Transverse colon (tissue), 4 donors: ENCODE data around the gene ZDHHC18. TPM values are rescaled to one million over a fixed set of nuclear protein-coding genes. Genes with fewer than 3 reads are reported as not detected.

ENCODE experiments used
- DNase-seq: peaks from one replicate; pipeline ENCODE4 v3.0.0-alpha.2; 2019
- H3K27ac ChIP-seq, 4 donors: fragments of 200-600 bp; sonication (generic); 2 replicates each; pipeline ENCODE4 v1.5.1; 2016 to 2018; ENCODE audit warnings: inconsistent platforms in 4 of 4
- H3K27me3 ChIP-seq: fragments of 200-600 bp; sonication (generic); 2 replicates; pipeline ENCODE4 v1.5.1; 2017; ENCODE audit warnings: inconsistent platforms
- H3K36me3 ChIP-seq, 4 donors: fragments of 200-600 bp; sonication (generic); 2 replicates each; pipeline ENCODE4 v1.5.1; 2017 to 2019; ENCODE audit warnings: inconsistent platforms in 4 of 4
- H3K4me1 ChIP-seq, 4 donors: fragments of 200-600 bp; sonication (generic); 2 replicates each; pipeline ENCODE4 v1.5.1; 2017 to 2020; ENCODE audit warnings: inconsistent platforms in 4 of 4
- H3K4me3 ChIP-seq, 4 donors: fragments of 200-600 bp; sonication (generic); 1 replicate in 1 of 4; 2 replicates in 3 of 4; pipeline versions ENCODE4 v1.5.1 to v1.6.1; 2017 to 2019; ENCODE audit warnings: inconsistent platforms in 4 of 4
- H3K9me3 ChIP-seq, 2 donors: fragments of 200-600 bp; sonication (generic); 2 replicates each; pipeline ENCODE4 v1.5.1; 2017 to 2019; ENCODE audit warnings: inconsistent platforms in 2 of 2
- CTCF ChIP-seq, 5 experiments: fragments of 200-600 bp in 3 of 5; fragments of 450-650 bp in 2 of 5; sonication (generic) in 3 of 5; IDR thresholded peaks; 1 replicate in 2 of 5; 2 replicates in 3 of 5; pipeline ENCODE4 v1.5.1; 2016 to 2017; ENCODE audit warnings: antibody characterized with exemption in 5 of 5, inconsistent platforms in 3 of 5, mild to moderate bottlenecking in 2 of 5, moderate library complexity in 1 of 5
- EP300 ChIP-seq: sonication (generic); formaldehyde crosslinking; IDR thresholded peaks from one replicate; pipeline ENCODE4 v1.6.1; 2017; ENCODE audit warnings: antibody characterized with exemption, low read depth
- POLR2A ChIP-seq: fragments of 450-650 bp; IDR thresholded peaks from one replicate; pipeline ENCODE4 v1.6.1; 2016; ENCODE audit warnings: antibody characterized with exemption, mild to moderate bottlenecking, moderate library complexity
- POLR2AphosphoS5 ChIP-seq, 3 donors: sonication (generic); formaldehyde crosslinking; IDR thresholded peaks; one replicate each; pipeline ENCODE4 v1.6.1; 2016; ENCODE audit warnings: antibody characterized with exemption in 3 of 3
- WGBS, 2 donors: methylation state at CpG; one replicate each; pipeline ENCODE4 v1.1.5; 2018; ENCODE audit warnings: low coverage in 1 of 2; 5-methylcytosine and 5-hydroxymethylcytosine counted together
- in situ Hi-C, 4 donors: fragments of 200-750 bp; cut with MboI; loops; one replicate each; pipeline versions ENCODE4 v1.15.0 to v1.15.1; 2017; ENCODE audit warnings: low sequenced_read_pairs in 3 of 4, low pct_ligation_motif_present in 1 of 4, low pct_unique_long_range_greater_than_20kb in 1 of 4
- intact Hi-C: fragments of 100-400 bp; cut with DNase I; formaldehyde crosslinking; loops from one replicate; pipeline ENCODE4 v1.15.1; 2023; ENCODE audit warnings: low total_unique reads
- total RNA-seq, 4 donors: library from RNA; depleted of rRNA; stranded (reverse); fragments of >200 nt; gene quantifications; one replicate each; pipeline ENCODE4 v1.1.0, GENCODE V29; 2016

ZDHHC18 gene
- total RNA-seq, 4 donors from 2014 or later, result 4.4 to 37.3 (median 28.0) TPM

GRCh38 chr1:26811708-26812107 is 14.8 kb upstream of the ZDHHC18 start:
- no peaks in the 10 kb centered on the region for H3K27me3 ChIP-seq
- H3K9me3 ChIP-seq, result no peaks in the 10 kb centered on the region
- peaks cover 0 to 6% (median 0%) of the 10 kb centered on the region in 4 donors for H3K4me1 ChIP-seq
- no peak overlapping the region for H3K27ac ChIP-seq
- TF ChIP-seq CTCF (IDR thresholded peaks at IDR 0.05), result no peak
- no peaks in the 10 kb centered on the region for H3K36me3 ChIP-seq
- H3K4me3 ChIP-seq, result no peak overlapping the region
- intact Hi-C loops, result no loop called here
- no peak for DNase-seq
- in situ Hi-C loops, result loop anchor here in 1 of 4 donors (5.0 kb wide), 1 partner anchor 51 kb away; the partner anchor contains the start of gene SFN

- Histone ChIP-seq H3K36me3 (no peaks in the 10 kb centered on the region), H3K9me3 (no peaks in the 10 kb centered on the region), H3K4me3 (no peak overlapping the region), H3K4me1 (peaks cover 0 to 6% (median 0%) of the 10 kb centered on the region in 4 donors), H3K27ac (no peak overlapping the region), H3K27me3 (no peaks in the 10 kb centered on the region)
- intact Hi-C loops (no loop called here), in situ Hi-C loops (loop anchor here in 1 of 4 donors (5.0 kb wide), 1 partner anchor 48 kb away; the partner anchor contains the start of gene SFN)
- no peak for TF ChIP-seq POLR2A
- no peak for TF ChIP-seq CTCF (IDR thresholded peaks at IDR 0.05)
- TF ChIP-seq POLR2AphosphoS5 (IDR thresholded peaks at IDR 0.05), result no peak
- TF ChIP-seq EP300, result no peak
- WGBS, 2 donors, result 93 to 100% methylated on average over 1 to 2 of the region's 2 CpGs
- DNase-seq, result no peak
Measured at GRCh38 chr1:26814377-26814776, 12.1 kb upstream of the ZDHHC18 start.

- in situ Hi-C loops, result loop anchor here in 1 of 4 donors (5.0 kb wide), 1 partner anchor 47 kb away; the partner anchor contains the start of gene SFN
- no peaks in the 10 kb centered on the region for H3K27me3 ChIP-seq
- TF ChIP-seq CTCF (IDR thresholded peaks at IDR 0.05) (no peak), POLR2AphosphoS5 (IDR thresholded peaks at IDR 0.05) (no peak), EP300 (no peak), POLR2A (no peak)
- no peak overlapping the region for H3K4me3 ChIP-seq
- 88% methylated on average over 3 of the region's 3 CpGs; no CpG with 5 or more reads in 1 of the 2 donors for WGBS, 2 donors
- H3K9me3 ChIP-seq, result no peaks in the 10 kb centered on the region
- no peaks in the 10 kb centered on the region for H3K36me3 ChIP-seq
- no peak overlapping the region for H3K27ac ChIP-seq
- H3K4me1 ChIP-seq, result peaks cover 0 to 6% (median 0%) of the 10 kb centered on the region in 4 donors
- DNase-seq, result no peak
- intact Hi-C loops, result no loop called here
Measured at GRCh38 chr1:26814893-26815292, 11.6 kb upstream of the ZDHHC18 start.

- Histone ChIP-seq H3K27ac (peak overlapping the region in 3 of 4 donors; percentile 14 to 44 (median 19)), H3K36me3 (no peaks in the 10 kb centered on the region), H3K27me3 (no peaks in the 10 kb centered on the region), H3K4me3 (peak overlapping the region in 1 of 4 donors; percentile 18), H3K9me3 (no peaks in the 10 kb centered on the region), H3K4me1 (peaks cover 8 to 30% (median 21%) of the 10 kb centered on the region in 4 donors)
- peak; percentile 25 for DNase-seq
- in situ Hi-C loops, result no loop called here
- intact Hi-C loops, result no loop called here
- 25 to 31% methylated on average over 2 to 4 of the region's 4 CpGs for WGBS, 2 donors
- TF ChIP-seq CTCF (IDR thresholded peaks at IDR 0.05) (no peak), EP300 (no peak), POLR2A (no peak), POLR2AphosphoS5 (IDR thresholded peaks at IDR 0.05) (no peak)
Measured at GRCh38 chr1:26820784-26821269, 5.7 kb upstream of the ZDHHC18 start.
